A549 treated with CORT108297 at 1 μM for 4 hours (cell line): ENCODE data around the gene PRR23B. TPM values are rescaled to one million over a fixed set of nuclear protein-coding genes. Genes with fewer than 3 reads are reported as not detected.

Source experiments
- total RNA-seq: library from RNA; stranded (reverse); fragments of 200-300 nt; extraction: Qiagen RNA extraction; gene quantifications from 5 replicates; pipeline ENCODE4 v1.2.3, GENCODE V29; 2022

Gene PRR23B
- total RNA-seq, result not detected in 5 replicates

DNA sequence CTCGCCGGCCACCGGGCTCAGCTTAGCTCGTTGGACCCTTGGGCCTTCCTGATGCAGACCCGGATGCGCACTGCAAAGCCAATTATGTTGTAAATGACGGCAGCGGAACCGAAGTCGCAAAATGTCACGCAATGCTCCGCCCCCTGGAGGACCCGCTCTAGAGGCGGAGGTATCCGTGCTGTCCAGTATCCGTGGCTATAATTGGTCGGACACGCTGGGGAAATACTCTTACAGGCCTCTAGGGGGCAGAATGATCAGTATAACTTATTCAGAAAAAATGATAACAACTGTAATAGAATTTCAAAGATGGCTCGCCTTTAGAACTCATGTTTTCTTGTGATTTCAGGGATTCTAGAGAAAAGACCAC is at the start of gene PRR23B:
TSS of gene PRR23B (minus strand) at position 59 of the 367 bp plus-strand sequence. CDS start 265 bp downstream, outside the sequence.

GRCh38 chr3:139044366-139045210 is 23.9 kb upstream of the PRR23B start, which contains the start of gene PRR23C:
Gene PRR23C, minus strand, starts transcription at chr3:139044892. Its CDS starts 272 bp downstream, at chr3:139044620.

DNA sequence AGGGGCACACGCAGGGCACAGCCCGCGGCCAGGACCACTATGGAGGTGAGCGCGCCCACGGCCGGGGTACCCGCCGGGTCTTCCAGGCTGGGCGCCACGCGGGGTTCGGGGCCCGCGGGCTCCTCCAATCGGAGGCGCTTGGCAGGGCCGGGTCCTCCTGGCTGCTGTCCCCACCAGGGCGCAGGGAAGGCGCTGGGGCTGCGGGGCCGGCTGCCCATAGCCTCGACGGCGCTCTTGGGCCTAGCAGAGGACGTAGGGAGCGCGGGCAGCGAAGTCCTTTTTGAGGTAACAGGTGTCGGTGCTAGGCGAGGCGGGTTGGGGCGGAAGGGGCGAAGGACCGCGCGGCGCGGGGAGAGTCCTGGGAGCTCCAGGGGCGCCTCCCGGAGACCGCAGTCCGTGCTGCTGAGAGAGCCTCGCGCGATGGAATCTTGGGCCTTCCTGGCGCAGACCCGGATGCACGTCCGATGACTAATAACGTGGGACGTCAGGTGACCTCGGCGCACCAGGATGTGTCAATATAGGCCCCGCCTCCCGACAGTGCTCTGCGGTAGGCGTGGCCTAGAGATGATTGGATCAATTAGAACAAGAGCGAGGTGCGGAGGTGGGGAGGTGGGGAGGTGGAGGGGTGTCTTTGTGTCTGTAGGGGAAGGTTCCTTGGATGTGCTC is 14.5 kb downstream of the PRR23B start, which contains the start of gene PRR23A:
TSS of gene PRR23A (minus strand) at position 218 of the 666 bp plus-strand sequence. CDS start at position 218, 0 bp downstream.

Other genes starting within 250 kb of the PRR23B start
- 15.1 to 18.1 TPM (median 17.7 TPM) in 5 replicates for gene PIK3CB, start 186.0 kb downstream of the PRR23B start, total RNA-seq
- gene FOXL2, start 73.8 kb downstream of the PRR23B start, total RNA-seq, result 2.5 to 5.2 TPM (median 4.7 TPM) in 5 replicates
- gene FOXL2NB, start 73.7 kb downstream of the PRR23B start, total RNA-seq, result 0.89 to 1.6 TPM (median 1.2 TPM) in 5 replicates
- gene PRR23A, start 14.7 kb downstream of the PRR23B start, total RNA-seq, result not detected in 5 replicates
- not detected in 5 replicates for gene PRR23C, start 24.0 kb upstream of the PRR23B start, total RNA-seq